DMS 273 (cell line): ENCODE data around the gene RETREG2.

Experiments
- DNase-seq: peaks from one replicate; lab custom pipeline; 2025; ENCODE audit not compliant: unreplicated experiment; lab: John Stamatoyannopoulos, UW

RETREG2 gene

DNA sequence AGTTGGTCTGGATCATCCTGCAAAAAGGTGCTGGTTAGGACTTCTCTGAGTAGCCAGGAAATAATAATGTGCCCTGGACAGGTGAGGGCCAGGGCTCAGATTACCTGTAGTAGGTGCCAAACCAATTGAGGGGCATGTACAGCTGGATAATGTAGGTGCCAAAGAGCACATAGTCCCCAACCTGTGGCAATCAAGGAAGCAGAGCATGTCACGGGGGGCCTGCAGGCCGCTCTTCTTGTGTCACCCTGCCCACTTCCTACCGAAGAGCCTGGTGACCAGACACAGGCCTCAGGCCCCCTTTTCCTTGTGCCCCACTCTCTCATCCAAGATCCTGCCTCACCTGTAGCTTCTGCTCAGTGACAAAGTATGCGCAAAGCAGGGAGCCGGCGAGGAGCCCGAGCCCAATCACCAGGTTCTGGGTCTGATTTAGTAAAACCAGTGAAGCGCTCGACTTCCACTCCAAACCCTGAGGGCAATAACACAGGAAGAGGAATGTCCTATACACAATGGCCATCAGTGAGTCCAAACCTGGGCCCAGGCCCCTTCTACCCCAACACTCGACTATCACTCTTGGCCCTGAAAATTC, 35.5 kb downstream of the RETREG2 start:
- DNase-seq, result no peak

DNA sequence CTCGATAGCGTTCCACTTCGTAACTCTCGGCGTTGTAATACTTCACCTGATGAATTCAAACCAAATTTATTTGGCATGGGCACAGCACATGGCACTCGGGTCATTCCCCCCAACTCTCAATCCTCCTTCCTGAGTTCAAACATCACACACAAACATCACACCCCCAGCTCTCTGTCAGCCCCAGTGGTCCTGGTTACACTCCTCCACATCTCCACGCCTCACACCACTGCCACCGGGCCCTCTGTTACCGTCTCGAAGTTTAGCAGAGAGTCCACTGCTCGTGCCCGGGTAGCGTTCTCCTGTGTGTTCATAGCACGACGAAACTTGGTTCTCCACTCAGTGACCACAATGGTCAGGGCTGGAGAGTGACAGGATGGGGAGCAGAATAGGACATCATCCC, 36.1 kb downstream of the RETREG2 start:
- DNase-seq, result no peak

DNA sequence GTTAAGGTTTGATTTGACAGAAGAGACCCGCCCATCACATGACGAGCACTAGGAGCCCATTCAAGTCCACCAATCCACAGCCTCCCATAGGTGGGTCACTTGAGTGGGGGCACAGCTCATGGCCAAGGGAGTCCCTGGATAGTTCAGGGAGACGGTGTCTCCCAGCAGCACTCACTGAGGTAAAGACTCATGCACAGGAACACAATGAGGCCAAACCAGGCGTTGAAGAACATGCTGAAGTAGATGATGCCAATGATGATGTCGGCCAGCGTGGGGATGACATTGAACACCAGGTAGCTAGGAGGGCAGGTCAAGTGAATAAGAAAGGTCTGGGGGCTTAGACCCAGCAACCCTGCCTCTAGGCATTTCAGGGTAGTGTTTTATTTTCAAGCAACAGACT, 36.7 kb downstream of the RETREG2 start:
- DNase-seq, result no peak

DNA sequence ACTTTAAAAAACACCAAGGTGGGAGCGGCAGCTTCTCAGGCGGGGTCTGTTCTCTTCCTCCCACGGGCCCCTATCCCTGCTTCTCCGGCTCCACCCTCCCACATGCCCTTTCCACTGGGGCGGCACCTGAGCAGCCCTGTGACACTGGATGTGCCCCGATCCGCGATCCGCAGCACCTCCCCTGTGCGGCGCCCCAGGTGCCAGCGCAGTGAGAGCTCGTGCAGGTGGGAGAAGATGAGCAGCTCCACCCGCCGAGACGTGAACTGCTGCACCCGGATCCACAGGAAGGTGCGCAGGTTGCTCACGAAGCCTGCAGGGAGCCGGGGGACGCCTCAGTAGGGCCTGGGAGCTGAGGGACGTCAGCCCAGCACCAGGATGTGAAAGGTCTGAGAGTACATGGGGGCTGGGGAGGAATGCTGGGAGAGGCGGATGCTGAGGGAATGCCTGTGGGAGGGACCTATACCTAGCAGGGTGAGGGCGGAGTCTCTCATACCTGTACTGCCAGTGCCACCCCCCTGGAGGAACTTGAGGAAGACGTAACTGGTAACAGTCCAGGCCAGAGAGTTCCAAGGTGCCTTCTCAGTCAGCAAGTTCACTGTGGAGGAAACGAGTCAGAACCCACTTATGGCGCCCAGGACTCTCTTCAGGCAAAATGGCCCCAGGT, 37.9 kb downstream of the RETREG2 start:
- DNase-seq, result no peak

DNA sequence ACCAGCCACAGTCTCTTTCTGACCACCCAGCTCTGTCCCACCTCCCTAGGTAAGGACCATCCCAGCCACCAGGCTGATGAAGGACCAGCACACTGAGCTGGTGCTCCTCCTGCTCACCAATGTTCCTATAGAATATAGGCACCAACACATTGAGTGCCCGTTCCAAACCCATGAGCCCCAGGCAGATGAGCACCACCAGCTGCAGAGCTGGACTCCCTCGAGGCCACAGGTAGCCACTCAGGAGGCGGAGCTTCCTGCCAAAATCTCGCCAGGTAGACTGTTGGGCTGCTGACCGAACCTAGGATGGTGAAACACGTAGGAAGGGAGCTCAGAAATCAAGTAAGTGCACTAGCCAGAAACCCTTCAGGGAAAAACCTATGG, 38.5 kb downstream of the RETREG2 start:
- DNase-seq, result no peak

DNA sequence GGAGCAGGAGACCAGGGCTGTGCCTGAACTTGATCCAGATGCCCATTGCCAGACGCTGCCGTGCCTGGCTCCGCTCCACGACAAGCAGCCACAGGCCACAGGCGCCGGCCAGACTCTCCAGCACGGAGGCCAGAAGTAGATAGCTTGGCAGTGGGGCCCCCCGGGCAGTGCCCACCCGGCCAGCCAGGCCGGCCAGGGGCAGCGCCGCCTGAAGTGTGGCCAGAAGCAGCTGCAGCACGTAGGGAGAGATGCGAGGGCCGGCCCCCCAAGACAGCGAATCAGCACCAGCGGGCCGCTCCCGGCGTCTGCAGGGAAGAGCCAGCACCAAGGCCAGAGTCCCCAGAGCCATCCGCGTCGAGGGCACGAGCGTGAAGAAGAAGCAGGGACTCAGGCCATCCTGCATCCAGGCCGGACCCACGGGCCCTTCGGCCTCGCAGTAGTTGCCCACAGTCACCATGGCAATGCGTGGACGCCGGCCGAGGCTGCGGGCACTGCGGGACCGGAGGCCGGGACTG, 40.2 kb downstream of the RETREG2 start:
- peak; percentile 94 for DNase-seq

DNA sequence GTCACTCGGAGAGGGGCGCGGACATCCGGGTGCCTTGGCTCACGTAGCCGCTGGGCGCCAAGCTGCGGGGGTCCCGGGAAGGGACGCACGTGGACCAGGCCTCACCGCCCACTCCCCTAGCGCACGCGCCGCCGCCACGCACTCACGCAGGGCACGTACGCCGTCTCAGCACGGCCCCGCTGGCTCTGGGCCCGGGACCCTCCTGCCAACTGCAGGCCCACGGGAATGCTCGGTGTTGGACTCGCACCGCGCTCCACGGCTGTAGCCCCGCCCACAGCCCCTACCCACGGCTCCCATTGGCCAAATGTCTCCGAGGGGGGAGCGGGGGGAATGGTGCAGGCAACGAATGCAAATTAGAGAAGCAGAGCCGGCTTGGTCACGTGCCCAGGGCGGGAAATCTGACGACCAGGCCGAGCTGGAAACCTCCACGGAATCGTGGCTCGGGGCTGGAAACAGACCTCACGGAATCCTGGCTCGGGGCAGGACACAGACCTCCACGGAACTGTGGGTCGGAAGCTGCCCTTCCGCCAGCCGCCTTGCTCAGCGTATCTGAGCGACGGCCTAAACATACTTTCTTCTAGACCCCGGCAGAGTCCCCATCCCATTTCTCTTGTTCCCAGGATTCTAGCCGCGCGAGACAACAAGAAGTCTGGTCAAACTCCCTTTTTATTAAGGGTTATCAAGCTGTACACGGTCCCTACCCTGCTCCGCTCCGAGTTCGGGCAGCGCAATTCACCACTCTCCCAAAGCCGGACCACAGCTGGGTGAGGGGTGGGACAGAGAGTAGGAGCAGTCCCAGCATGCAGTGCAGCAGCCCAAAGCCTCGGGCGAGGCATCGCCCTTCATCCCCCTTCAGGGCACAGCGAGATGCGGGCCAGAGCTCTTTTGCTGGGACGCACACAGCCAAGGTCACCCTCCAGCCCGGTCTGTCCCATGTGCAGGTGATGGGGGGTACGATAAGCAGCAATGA, 40.9 kb downstream of the RETREG2 start, which contains the start of gene ABCB6:
Gene ABCB6 (minus strand): TSS at position 227 of the 970 bp plus-strand sequence. CDS start 285 bp downstream, outside the sequence.
- peak; percentile 97 for DNase-seq

DNA sequence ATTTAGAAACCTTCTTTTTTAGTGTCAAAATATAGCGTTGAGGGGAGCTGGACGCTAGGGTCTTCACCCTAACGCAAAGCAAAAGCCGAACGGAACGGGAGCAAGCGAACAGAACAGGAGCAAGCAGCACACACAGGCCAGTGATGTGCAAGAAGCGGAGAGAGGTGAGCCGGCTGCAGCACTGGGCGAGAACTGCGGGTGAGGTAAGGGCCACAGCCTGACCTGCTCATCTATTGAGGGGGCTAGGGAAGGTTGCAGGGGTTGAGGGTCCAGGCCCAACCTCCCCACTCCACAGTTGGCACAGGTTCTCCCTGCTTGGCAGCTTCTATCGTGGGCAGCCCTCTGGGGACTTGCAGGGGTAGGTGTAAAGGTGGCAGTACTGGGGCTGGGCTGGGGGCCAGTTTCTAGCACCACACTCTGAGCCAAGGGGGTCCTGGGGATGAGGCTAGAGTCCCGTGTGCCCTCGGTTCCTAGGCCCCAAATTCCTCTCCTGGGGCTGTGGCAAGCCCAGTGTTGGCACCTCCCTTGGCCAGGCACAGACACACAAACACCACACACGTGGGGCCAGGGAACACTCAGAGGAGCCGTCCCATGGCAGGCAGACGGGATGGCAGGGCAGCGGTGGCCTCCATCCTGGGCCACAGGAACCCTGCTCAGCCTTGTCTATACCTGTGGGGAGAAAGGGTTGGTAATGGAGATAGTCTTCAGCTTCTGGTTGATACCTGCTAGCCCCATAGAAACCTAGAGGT, 41.9 kb downstream of the RETREG2 start:
- no peak for DNase-seq

DNA sequence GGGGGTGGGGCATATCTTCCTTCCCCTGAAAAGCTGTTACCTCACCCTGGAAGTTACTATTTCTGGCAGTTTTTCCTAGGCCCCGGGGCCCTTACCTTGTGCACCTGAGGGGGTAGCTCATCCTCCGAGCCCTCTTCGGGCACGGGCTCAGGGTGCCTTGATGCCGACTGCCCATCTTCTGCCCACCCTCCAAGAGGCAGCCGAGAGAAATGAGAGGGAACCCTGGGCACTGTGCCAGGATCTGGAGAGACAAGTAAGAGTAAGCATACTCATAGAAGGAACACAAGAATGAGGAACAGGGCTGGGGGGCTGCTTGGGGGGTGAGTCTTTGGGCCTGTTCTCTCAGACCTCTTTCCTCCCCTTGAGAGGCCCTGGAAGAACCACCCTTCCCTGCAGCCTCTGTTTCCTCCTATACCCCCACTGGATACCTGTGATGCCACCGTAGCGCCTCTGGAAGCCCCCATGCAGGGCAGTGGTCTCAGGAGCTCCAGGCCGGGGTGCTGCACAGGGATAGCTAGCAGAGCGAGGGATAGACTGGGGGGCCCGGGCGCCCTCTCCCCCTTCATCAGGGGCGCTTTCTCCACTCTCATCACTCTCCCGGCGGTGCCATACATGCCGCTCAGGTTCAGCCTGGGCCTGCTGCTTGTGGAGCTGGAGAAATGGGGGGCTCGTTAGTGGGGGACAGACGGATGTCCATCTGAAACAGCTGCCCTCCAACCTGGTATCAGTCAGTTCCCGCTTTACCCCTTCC, 42.8 kb downstream of the RETREG2 start:
- peak; percentile 28 for DNase-seq

DNA sequence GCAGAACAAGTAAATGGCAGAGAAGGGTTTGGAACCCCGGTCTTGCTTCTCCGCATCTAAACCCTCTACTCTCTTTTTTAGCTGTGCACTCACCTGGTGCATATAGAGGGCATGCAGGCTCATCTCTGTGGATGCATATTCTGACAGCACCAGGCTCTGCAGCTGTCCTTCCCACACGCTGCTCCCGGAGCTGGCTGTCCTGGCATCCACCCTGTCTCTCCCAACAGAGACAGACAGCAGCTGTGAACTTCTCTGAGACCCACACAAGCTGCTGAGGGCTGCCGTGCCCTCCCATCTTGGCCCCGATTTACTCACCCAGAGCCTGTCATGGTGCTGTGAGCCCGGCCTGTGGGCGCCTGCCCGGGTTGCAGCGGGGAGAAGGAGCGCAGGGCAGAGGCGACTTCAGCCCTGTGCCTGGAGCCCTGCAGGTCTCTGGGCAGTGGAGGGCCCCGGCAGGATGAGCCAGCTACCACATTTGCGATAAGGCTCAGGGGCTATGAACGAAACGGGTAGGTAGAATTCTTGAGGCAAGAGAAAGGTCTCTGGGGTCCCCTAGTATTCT, 44.0 kb downstream of the RETREG2 start:
- peak; percentile 83 for DNase-seq

DNA sequence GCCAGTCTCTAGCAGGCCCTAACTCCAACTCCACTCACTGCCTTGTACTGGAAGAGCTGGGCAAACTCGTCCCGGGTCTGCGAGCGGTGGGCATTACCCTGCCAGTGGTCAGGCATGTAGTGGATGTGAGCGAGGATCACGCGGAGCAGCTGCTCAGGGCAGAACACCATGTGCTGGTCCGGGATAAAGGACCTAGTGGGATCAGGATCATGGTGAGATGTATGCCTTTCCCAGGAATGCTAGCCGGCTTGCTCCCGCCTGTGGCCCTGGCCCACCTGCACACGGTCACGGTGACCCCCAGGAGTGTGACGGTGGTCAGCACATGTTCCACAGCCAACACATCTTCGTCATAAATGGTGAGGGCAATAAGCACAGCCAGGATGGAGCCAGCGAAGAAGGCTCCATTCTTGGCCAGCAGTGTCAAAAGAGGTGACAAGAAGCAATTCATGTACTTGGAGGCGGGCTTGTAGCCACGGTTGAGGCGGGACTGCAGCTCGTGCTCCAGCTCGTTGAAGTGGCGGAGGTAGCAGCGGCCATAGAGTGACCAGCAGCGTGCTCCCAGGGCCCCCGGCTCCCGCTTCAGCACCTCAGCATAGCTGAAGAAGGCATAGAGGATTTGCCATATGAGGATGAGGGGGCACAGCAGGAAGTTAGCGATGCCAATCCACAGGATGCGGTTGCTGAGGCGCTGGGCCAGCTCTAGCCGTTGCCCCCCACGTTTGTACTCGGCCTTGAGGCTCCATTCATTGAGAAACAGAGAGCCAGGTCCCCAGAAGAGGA, 45.9 kb downstream of the RETREG2 start:
- DNase-seq, result no peak

DNA sequence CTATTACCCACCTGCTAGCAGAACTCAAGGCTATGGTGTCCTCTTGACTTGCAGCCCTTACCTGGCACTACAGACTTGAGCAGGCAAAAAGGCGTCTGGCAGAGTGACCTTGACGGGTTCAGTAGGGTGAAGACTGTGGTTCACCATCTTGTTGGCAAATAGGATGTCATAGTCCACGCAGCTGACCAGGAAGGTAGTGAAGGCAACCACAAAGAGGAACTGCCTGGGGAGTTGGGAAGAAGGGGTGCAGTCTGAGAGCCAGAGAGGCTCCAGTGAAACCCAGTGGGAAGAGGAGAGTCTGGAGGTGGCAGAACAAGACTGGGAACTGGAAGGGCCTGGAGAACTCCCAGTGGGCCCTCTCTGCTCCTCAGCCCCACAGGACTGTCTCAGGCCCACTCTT, 47.3 kb downstream of the RETREG2 start:
- no peak for DNase-seq

DNA sequence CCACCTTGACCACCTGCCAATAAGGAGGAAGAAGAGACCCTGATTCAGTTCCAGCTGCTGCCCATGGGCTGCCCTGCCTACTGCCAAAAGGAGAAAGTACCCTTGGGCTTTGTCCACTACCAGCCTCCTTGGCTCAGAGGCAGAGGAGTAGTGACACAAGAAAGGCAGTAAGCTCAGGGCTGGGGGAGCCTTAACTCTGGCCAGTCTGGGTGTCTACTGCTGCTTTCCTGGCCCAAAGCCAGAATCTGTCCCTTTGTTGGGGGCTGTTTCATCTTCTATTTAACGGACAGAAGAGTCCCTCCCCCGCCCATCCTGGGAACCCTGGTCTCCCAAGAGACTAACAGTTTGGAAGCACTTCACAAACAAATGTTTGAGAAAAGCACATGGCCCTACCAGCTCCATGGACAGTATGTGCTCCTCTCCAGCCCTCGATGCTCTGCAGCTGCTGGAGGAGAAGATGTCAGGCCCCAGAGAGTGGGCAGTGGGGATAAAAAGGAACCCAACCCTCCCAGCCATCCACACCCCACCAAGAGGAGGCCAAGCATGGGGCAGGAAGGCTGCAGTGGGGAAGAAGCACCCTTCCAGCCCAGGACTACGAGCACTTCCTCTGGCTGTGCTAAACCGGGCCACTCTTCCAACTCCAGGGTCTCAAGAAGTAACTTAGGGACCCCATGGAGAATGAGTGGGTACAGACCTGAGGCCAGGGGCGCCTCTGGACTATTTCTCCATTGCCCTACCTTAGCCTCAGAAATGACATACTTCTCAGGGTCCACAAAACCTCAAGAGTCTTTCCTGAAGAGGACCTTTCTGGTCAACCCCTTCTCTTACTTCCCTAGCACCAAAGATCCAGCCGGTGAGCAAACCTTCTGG, 50.2 kb downstream of the RETREG2 start:
- DNase-seq, result peak; percentile 42

DNA sequence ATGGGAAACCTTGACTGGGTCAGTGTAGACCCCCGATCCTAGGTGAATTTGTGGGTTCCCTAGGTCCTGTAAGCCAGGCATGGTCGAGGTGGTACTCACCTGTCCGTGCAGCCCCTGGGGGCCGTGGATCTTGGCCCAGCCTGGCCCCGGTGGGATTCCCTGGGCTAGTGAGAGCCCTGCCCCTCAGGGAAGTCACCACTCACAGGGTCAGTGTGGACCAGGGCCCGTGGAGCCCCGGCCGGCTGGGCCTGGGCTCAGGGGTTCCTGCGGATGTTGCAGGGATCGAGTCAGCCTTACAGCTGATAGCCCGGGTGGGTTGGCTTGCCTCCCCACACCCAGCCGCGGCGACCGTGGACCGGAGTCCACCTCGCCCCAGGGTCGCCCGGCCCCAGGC, 50.8 kb downstream of the RETREG2 start:
- DNase-seq, result no peak

DNA sequence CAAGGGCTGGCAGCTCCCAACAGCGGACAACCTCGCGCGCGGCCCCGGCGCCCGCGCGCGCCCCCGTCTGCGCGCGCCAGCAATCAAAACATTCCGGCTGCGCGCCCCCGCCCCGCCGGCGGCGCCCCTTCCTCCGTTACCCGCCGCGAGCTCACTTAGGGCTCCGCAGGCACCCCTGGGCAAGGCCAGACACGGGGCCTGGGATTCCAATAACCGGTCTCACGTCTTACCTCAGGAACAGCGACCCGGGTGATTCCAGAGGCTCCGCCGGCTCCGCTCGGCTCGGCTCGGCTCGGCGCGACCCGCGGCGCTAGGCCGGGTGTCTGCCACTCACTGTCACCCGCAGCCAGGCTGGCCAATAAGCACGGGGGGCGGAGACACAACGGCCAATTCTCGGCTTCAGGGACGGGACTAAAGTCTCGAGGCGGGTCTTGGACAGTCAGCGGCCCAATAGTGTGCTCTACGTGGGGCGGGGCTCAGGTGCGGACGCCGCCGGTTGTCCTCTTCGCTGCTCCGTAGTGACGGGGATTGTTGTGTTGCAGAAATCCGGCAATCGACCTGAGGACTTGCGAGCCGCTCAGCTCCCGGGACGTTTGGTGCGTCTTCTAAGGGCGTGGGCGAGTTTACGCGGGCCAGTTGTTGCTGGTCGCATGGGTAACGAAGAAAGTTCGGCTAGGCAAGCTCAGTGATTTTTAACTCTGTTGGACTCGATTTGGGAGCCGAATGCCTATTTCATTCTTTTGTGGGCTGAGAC, 51.4 kb downstream of the RETREG2 start, which contains the start of the genes ANKZF1 and ATG9A:
Gene ANKZF1 (plus strand): TSS at position 502 of the 754 bp plus-strand sequence. CDS start 452 bp downstream, outside the sequence.
Gene ATG9A (minus strand): TSS at position 332 of the 754 bp plus-strand sequence. CDS start 1,612 bp downstream, outside the sequence.
- DNase-seq, result peak; percentile 99

DNA sequence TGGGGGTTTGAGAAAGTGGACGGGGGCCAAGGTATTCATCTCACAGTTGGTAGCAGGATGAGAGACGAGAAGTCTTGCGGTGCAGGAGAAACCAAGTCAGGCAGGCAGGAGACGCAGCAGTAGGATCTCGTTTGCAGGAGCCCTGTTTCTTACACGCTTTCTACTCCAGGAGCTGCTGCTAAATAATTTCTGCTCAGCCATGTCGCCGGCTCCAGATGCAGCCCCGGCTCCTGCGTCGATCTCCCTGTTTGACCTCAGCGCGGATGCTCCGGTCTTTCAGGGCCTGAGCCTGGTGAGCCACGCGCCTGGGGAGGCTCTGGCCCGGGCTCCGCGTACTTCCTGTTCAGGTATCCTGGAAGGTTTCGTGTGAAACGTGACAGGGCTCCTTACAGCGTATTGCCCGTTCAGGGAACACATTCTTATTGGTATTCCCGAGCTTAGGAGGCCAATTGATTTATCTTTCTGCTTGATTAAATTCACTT, 52.0 kb downstream of the RETREG2 start:
- peak; percentile 76 for DNase-seq

DNA sequence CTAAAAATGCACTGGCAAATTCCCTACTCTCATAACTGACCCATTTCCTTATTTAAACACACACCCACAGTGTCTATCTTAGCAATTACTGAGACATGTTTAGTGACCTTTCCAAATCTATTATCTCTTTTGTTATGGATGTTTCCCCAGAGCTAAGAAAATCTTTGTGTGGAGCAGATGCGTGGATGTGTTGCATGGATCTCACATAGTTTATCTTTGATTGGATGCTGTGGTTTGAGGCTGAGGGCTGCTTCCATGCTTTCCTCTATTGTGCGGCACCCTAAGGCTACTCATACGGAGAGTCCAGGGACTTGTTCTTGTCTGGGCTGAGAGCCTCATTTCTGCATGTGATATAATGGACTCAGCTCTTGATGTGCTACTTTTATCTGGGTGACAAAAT, 56.3 kb downstream of the RETREG2 start:
- DNase-seq, result no peak
